Effector memory CD4-positive, alpha-beta T cell (primary cell): ENCODE data around the gene CUL1.

Source experiments
- DNase-seq, 3 donors: peaks; one replicate each; pipeline ENCODE4 v3.0.0-alpha.2; 2020
- H3K27ac ChIP-seq: 2 replicates; pipeline ENCODE4 v1.7.0; 2013; ENCODE audit warnings: mild to moderate bottlenecking, low read length, moderate library complexity; ENCODE audit not compliant: insufficient read depth, poor library complexity, severe bottlenecking
- H3K27me3 ChIP-seq: replicated peaks from 2 replicates; pipeline ENCODE4 v1.7.0; 2013; ENCODE audit warnings: mild to moderate bottlenecking, low read length; ENCODE audit not compliant: insufficient read depth, control insufficient read depth, poor library complexity, severe bottlenecking
- H3K36me3 ChIP-seq: 2 replicates; pipeline ENCODE4 v1.7.0; 2013; ENCODE audit warnings: mild to moderate bottlenecking, low read length, moderate library complexity; ENCODE audit not compliant: control insufficient read depth, insufficient read depth
- H3K4me1 ChIP-seq: 2 replicates; pipeline ENCODE4 v1.7.0; 2013; ENCODE audit warnings: low read length, mild to moderate bottlenecking; ENCODE audit not compliant: control insufficient read depth, insufficient read depth, poor library complexity, severe bottlenecking
- H3K4me3 ChIP-seq: 2 replicates; pipeline ENCODE4 v1.7.0; 2013; ENCODE audit warnings: low read length, low read depth, mild to moderate bottlenecking; ENCODE audit not compliant: insufficient read depth, poor library complexity, severe bottlenecking
- H3K9me3 ChIP-seq: 2 replicates; pipeline ENCODE4 v1.7.0; 2013; ENCODE audit warnings: mild to moderate bottlenecking, low read length, moderate library complexity; ENCODE audit not compliant: control insufficient read depth

CUL1 gene

DNA sequence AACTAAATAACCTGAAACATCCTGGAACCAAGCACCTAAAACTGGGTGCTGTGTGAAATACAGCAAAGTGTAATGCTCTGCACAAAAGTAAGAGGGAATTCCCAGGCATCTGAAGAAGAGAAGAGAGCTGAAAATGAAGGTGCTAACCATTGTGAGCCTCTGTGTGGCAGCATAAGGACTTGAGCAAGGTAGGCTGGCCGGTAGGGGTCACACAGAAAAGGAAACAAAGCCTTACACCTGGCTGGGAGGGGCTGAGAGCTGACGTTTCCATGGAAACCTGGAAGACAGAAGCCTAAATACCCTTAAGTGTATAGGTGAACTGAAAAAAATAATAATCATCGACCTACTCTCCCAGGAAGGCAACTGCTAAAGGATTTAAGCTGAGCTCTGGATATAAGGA, 48.6 kb downstream of the CUL1 start:
- no peaks in the 10 kb centered on the region for H3K36me3 ChIP-seq
- no peaks in the 10 kb centered on the region for H3K27me3 ChIP-seq
- DNase-seq, result no peak
- no peaks in the 10 kb centered on the region for H3K9me3 ChIP-seq
- no peak overlapping the region for H3K27ac ChIP-seq
- H3K4me3 ChIP-seq, result no peak overlapping the region
- no peaks in the 10 kb centered on the region for H3K4me1 ChIP-seq

DNA sequence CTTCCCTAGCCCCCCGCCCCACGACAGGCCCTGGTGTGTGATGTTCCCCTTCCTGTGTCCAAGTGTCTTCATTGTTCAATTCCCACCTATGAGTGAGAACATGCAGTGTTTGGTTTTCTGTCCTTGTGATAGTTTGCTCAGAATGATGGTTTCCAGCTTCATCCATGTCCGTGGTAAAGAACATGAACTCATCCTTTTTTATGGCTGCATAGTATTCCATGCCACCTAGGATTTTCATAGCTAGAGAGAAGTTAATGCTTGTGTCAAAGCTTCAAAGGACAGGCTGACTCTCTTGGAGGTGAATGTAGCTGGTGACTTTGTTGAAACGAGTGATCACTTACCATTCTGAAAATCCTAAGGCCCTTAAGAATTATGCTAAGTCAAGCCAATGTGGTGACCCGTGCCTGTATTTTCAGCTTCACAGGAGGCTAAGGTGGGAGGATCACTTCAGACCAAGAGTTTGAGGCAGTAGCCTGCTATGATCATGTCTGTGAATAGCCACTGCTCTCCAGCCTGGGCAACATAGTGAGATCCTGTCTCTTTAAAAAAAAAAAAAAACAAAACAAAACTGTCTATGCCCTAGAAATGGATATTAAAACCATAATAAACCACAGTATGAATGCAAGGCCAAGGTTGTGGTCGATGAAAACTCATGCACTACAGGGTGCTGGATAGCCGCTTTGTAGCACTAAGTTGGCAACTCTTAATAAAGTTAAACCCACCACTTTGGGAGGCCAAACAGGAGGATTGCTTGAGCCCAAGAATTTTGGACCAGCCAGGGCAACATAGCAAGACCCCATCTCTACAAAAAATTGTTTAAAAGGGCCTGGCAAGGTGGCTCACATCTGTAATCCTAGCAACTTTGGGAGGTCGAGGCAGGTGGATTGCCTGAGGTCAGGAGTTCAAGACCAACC, 52.0 kb downstream of the CUL1 start:
- Histone ChIP-seq H3K27ac (no peak overlapping the region), H3K9me3 (no peaks in the 10 kb centered on the region), H3K27me3 (no peaks in the 10 kb centered on the region), H3K36me3 (peaks cover 6% of the 10 kb centered on the region), H3K4me3 (no peak overlapping the region), H3K4me1 (no peaks in the 10 kb centered on the region)
- no peak for DNase-seq

DNA sequence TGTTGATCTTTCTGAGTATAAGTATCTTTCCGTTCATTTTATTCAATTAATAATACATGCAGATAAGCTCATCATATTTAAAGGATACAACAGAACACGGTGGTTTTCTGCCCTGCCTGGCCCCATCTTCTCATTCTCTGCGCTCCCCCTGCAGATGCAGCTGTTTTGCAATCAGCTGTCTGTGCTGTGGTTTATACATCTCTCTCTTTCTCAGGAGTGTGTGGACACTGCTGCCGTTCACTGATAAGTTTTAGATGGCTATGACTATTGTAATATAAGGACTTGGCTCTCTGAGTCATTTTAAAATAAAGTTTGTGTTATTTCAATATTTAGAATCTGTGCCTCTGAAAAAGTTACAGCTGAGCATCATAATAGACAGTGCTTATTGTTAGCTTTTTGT, 54.5 kb downstream of the CUL1 start:
- Histone ChIP-seq H3K36me3 (peaks cover 16% of the 10 kb centered on the region), H3K27ac (no peak overlapping the region), H3K27me3 (no peaks in the 10 kb centered on the region), H3K4me1 (no peaks in the 10 kb centered on the region), H3K4me3 (no peak overlapping the region), H3K9me3 (no peaks in the 10 kb centered on the region)
- DNase-seq, result no peak

DNA sequence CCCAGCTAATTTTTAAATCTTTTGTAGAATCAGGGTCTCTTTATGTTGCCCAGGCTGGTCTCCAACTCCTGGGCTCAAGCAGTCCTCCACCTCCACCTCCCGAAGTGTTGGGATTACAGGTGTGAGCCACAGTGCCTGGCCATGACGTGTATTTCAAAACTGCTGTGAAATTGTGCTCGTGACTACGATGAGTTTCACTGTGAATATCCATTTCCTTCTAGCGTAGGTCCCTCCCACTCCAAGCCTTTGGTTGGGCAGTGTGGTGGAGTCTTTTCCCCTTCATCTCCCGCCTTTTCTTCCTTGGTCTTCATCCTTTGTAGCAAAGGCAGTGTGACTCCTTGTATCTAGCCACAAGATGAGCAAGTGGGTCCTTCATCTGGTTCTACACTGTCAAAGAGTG, 56.2 kb downstream of the CUL1 start:
- no peak overlapping the region for H3K27ac ChIP-seq
- no peaks in the 10 kb centered on the region for H3K4me1 ChIP-seq
- H3K4me3 ChIP-seq, result no peak overlapping the region
- H3K9me3 ChIP-seq, result no peaks in the 10 kb centered on the region
- no peak for DNase-seq
- H3K36me3 ChIP-seq, result peaks cover 20% of the 10 kb centered on the region
- no peaks in the 10 kb centered on the region for H3K27me3 ChIP-seq

DNA sequence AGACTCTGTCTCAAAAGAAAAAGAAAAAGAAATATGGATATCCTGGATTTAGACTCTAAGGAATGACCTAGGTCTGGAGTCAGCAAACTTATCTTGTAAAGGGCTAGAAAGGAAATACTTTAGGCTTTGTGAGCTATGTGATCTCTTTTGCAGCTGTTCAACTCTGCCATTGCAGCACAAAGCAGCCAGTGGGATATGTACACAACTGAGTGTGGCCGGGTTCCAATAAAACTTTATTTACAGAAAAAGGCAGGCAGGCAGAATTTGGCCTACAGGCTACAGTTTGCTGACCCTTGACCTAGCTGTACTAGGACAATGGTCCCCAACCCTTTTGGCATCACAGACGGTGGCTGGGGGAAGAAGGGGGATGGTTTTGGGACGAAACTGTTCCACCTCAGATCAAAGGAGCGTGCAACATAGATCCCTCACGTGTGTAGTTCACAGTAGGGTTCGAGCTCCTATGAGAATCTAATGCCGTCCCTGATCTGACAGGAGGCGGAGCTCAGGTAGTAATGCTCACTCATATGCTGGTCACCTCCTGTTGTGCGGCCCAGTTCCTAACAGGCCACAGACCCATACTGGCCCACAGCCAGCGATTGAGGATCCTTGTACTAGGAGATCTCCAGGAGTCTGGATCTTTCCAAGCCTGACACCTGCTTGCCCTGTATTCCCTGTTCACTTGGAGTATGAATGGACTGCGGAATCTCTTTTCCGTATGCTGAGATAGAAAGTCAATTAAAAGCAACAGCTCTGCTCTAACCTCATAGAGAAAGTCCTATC, 63.0 kb downstream of the CUL1 start:
- peaks cover 38% of the 10 kb centered on the region for H3K36me3 ChIP-seq
- no peak for DNase-seq
- no peaks in the 10 kb centered on the region for H3K9me3 ChIP-seq
- H3K4me3 ChIP-seq, result no peak overlapping the region
- H3K27ac ChIP-seq, result no peak overlapping the region
- H3K4me1 ChIP-seq, result no peaks in the 10 kb centered on the region
- H3K27me3 ChIP-seq, result no peaks in the 10 kb centered on the region

DNA sequence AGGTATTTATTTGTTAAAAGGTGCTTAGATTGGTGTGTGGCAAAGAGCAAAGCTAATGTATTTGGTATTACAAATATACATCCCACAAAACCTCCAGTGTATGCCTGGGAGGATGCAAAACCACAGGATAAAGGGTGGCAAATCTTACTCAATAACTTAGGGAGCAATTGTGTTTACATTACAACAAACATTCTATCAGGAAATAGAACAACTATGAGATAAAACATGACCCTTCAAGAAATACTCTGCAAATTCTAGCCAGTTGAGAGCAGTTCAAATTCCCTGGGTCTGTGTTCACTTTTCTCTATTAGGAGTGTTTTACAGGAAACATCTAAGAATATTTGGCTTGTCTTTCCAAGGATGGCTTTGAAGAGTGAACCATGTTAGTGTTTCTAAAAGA, 64.9 kb downstream of the CUL1 start:
- no peak for DNase-seq
- no peaks in the 10 kb centered on the region for H3K9me3 ChIP-seq
- no peaks in the 10 kb centered on the region for H3K27me3 ChIP-seq
- no peak overlapping the region for H3K4me3 ChIP-seq
- H3K27ac ChIP-seq, result no peak overlapping the region
- no peaks in the 10 kb centered on the region for H3K4me1 ChIP-seq
- H3K36me3 ChIP-seq, result peaks cover 43% of the 10 kb centered on the region

DNA sequence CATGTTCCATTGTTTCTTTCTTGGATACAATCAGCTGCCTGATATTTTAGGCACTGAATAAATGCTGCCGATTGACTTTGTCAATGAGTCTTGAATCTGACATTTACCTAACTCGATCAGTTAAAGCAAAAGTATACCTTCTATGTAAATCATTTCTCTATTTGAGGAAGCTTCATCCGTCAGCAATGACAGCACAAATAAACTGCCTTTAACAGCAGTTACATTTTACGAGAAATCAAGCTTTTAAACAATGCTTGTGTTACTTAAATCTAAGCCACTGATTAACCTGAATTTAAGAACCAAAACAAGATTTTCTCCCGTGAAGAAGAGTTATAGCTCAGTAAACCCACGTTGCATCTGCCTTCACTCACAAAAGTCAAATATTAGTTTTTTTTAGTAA, 71.3 kb downstream of the CUL1 start:
- H3K36me3 ChIP-seq, result peaks cover 22% of the 10 kb centered on the region
- peaks cover 17% of the 10 kb centered on the region for H3K4me1 ChIP-seq
- H3K9me3 ChIP-seq, result no peaks in the 10 kb centered on the region
- no peak for DNase-seq
- H3K4me3 ChIP-seq, result no peak overlapping the region
- no peaks in the 10 kb centered on the region for H3K27me3 ChIP-seq
- no peak overlapping the region for H3K27ac ChIP-seq

DNA sequence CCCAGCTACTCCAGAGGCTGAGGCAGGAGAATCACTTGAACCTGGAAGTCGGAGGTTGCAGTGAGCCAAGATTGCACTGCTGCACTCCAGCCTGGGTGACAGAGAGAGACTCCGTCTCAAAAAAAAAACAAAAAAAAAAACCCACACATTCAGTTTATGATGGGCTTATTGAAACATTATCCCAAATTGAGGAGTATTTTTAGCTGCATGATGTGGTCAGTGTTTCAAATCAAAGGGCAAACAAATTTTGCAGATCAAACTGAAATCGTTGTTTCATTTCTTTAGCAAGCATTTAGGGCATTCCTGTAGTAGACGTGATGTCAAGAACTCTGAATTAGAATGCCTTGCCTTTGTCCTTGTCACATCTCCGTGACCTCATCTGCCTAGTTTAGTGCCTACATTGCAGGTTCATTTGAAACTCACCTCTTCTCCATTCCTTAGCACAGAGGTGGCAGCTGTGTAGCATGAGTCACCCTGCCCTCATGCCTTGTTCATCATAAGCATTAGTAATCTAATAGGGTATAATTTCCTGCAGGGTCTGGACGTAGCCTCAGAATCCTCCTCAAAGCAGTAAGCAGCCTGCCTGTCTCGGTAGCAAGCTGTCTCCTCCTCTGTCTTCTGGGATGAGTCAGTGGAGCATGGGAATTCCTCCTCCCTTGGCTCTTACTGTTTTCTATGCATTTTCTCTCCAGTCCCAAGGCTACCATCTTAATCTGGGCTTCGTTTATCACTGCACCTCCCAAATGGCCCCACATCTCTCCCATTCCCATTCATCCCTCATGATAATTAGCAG, 73.8 kb downstream of the CUL1 start:
- H3K27me3 ChIP-seq, result no peaks in the 10 kb centered on the region
- H3K27ac ChIP-seq, result no peak overlapping the region
- H3K9me3 ChIP-seq, result no peaks in the 10 kb centered on the region
- H3K36me3 ChIP-seq, result peaks cover 18% of the 10 kb centered on the region
- H3K4me3 ChIP-seq, result no peak overlapping the region
- peaks cover 17% of the 10 kb centered on the region for H3K4me1 ChIP-seq
- DNase-seq, result no peak

DNA sequence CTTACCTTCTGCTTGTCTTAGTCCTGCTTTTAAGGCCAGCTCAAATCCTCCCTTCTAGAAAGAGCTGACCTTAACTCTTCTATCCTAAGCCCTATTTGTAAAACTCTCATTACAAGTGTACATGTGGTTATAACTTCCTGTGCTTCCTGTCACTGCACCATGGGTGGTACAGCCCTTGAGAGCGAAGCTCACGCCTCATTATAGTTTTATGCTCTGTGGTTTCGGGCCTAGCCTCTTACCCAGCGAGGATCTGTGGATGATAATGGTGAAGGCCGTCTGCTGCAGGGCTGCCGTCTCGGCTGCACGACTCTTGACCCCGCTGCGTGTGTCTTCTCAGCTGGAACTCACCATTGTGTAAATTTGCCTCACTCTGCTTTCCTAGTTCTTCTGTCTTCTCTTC, 74.6 kb downstream of the CUL1 start:
- peak overlapping the region; percentile 22 for H3K4me3 ChIP-seq
- peak overlapping the region; percentile 51 for H3K27ac ChIP-seq
- peak in 1 of 3 donors; percentile 5 for DNase-seq
- no peaks in the 10 kb centered on the region for H3K27me3 ChIP-seq
- H3K4me1 ChIP-seq, result peaks cover 17% of the 10 kb centered on the region
- H3K36me3 ChIP-seq, result peaks cover 10% of the 10 kb centered on the region
- H3K9me3 ChIP-seq, result no peaks in the 10 kb centered on the region
